Central memory CD4-positive, alpha-beta T cell (primary cell): ENCODE measurements around the gene CLEC16A.
"Not testable (repeated sequence)": the region's sequence is repeated elsewhere in the genome, so short reads cannot be mapped to it uniquely, and the experiment has no call there.

Experiments used
- DNase-seq: peaks from one replicate; pipeline ENCODE4 v3.0.0; 2022

CLEC16A gene

GRCh38 chr16:10926094-10926493, 18.3 kb upstream of the CLEC16A start:
- DNase-seq: no peak

- no peak for DNase-seq
Observed at GRCh38 chr16:10926867-10927266, 17.5 kb upstream of the CLEC16A start.

DNA sequence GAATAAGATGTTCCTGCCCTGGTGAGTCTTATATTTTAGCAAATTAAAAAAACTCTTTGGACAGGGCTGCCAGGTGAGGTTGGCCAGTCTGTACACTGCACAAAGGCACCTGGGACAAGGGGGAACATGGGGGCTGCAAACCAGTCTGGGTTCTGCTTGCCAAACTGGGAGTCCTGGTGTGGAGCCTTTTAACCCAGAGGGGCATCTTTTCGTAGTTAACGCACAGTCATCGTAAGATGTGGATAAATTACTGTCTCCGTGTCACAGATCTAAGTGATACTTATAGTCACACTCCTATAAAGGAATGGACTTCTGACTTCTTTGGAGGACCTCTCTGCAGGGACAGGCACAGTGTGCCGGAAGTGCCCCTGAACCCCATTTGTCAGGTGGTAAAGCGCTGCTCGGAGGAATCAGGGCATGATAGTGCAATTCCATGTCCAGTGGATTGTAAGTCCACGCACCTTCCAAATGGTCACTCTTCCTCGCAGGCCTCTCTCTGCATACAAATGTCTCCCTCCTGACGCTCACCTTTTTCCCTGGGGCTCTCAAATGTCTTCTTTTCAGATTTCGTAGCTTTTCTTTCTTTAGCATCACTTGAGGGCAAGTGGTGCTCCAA, 16.8 kb upstream of the CLEC16A start:
- no peak for DNase-seq

- DNase-seq: not testable (repeated sequence)
Observed at GRCh38 chr16:10929097-10929496, 15.3 kb upstream of the CLEC16A start.

GRCh38 chr16:10929853-10930754, 14.3 kb upstream of the CLEC16A start:
- DNase-seq: no peak

DNA sequence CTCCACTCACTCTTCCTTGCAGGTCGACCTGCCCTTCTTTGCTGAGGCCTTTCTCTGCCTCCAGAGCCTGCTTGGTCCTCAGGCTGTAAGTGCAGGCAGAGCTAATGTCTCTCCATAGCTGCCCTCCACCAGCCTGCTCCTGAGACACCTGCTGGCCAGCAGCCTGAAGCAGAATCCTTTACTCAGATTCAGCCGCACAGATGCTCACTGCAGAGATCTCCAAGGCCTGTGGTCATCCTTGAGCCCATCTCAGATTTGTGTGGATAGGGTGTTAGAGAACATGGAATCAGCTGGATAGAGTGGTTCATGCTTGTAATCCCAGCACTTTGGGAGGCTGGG, 13.6 kb upstream of the CLEC16A start:
- DNase-seq: no peak

DNA sequence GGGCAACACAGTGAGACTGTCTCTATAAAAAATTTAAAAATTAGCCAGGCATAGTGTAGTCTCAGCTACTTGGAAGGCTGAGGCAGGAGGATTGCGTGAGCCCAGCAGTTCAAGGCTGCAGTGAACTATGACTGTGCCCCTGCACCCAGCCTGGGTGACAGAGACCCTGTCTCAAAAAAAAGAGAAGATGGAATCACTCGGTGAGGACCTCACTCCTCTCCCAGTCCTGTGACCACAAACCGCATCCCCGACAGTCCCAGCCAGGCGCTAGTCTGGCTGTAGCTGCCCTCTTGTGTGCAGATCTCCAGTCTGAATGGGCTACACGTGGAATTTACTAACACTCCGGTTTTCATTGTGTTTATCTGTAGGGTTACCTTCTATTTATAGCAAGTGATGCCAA, 13.2 kb upstream of the CLEC16A start:
- DNase-seq: no peak

DNA sequence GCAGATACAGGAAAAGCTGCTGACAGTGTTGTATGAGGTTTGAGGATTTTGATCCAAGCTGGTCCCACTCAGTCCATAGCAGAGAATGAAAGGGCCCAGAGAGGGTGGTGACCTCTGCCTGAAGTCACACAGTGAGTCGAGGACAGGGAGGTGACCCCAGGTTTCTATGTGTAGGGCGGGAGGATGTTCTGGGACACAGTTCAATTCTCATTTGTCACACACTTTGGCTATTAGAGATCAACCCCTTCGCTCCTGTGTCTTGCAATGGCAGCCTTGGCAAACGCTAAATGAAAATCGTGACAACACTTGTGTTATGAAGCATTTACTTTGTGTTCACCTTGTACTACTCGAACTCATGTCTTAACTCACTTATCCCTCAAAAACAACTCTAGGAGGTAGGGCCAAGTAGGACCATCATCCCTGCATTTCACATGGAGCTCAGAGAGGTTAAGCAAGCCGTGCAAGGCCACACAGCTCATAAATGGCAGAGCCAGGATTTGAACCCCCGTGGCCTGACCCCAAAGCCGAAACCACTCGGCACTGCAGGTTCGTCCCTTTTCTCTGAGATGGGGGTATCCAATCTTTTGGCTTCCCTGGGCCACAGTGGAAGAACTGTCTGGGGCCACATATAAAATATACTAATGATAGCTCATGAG, 12.3 kb upstream of the CLEC16A start:
- DNase-seq: no peak

- no peak for DNase-seq
Observed at GRCh38 chr16:10932959-10933710, 11.2 kb upstream of the CLEC16A start.

- no peak for DNase-seq
Observed at GRCh38 chr16:10933865-10934264, 10.5 kb upstream of the CLEC16A start.

DNA sequence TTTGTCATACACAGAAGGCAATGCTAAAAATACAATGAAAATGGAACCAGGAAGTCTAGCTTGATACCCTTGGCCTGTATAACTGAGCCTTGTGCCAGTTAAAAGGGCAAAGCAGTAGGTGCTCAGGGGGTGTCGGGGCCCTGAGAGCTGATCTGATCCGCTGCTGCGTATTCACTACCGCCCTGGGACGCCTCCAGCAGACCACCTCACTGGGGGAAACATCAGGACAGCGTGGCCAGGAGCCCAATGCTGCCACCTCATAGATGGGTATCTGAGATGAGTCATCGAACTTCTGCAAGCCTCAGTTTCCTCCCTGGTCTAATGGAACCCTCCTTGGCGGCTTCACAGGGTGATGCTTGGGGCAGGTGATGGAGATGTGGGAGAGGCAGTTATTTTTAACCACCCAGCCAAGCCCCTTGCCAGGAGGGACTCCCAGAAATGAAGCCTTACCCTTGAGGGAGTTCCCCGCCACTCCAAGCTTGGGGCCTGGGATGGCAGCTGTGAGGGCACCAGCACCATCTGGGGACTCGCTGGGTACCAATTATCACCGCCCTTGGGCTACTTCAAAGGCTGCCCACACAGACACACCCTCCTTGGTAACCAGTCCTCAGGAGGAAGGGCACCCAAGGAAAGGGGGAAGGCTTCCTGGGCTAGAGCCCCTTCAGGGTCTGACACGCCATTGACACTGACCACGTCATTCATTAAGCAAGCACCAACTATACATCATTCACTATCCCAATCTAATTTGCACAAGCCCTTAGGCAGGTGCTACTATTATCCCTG, 9.8 kb upstream of the CLEC16A start:
- no peak for DNase-seq

DNA sequence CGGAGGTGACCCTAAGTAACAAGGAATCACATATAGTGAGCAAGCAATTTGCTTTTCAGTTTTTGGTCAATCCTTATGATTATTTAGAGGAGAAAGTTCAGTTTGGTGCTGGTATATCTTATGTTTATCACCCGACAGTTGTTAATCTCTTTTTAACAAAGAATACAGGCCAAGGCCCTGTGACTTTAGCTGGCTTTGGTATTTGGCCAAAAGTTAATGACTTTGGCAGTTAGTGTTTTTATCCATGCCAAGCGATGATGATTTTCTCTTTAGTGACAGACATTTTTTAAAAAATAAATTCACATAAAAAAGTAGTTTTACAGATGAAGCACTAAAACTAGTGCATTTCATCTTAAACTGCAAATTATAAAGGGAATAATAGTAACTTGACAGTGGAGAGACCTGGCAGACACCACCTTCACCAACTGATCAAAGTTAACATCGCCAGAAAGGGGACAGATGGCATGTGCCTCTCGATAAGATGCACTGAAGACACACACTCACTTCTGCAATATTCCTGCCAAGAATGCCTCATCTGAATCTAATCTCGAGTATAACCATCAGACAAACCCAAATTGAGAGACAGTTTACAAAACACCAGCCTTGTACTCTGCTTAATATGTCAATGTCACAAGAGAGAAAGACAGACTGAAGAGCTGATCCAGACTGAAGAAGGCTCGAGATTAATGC, 9.0 kb upstream of the CLEC16A start:
- no peak for DNase-seq

GRCh38 chr16:10936272-10936984, 7.9 kb upstream of the CLEC16A start:
- DNase-seq: no peak

DNA sequence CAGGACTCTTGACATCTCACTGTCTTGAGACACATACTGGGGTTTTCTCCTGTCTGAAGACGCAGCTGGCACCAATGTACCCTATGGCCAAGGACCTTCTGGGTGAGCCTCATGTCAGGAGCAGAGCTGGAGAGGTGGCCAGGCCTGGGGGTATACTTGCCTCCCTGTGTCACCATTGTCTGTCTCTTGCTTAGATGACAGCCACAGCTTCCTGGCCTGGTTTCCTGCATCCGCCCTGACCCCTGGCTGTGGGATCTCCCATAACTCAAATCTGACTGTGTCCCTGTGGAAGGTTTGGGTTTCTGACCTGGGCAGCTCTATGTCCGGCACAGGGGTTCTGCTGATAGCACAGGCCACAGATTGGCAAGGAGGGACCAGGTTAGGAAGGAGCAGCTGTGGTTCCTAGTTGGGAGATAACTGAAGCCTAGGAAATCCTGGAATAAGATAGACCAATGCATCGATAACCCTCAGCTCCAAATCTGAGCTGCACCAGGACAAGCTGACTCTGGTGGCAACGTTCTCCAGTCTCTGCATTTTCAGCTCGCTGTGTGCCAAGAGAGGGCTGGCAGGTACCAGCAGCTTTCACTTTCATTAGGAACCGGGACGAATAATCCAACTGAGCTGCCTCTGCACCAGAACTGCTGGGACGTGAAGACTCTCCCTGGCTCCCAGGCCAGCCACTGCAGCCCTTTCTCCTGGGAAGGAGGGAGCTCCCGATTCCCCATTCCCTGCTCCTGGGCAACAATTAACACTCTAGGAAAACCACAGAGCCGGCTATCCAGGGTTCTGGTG, 7.1 kb upstream of the CLEC16A start:
- DNase-seq: no peak

- DNase-seq: no peak
Observed at GRCh38 chr16:10938321-10938720, 6.0 kb upstream of the CLEC16A start.

GRCh38 chr16:10938796-10939648, 5.3 kb upstream of the CLEC16A start:
- DNase-seq: no peak

- no peak for DNase-seq
Observed at GRCh38 chr16:10939649-10940234, 4.6 kb upstream of the CLEC16A start.

DNA sequence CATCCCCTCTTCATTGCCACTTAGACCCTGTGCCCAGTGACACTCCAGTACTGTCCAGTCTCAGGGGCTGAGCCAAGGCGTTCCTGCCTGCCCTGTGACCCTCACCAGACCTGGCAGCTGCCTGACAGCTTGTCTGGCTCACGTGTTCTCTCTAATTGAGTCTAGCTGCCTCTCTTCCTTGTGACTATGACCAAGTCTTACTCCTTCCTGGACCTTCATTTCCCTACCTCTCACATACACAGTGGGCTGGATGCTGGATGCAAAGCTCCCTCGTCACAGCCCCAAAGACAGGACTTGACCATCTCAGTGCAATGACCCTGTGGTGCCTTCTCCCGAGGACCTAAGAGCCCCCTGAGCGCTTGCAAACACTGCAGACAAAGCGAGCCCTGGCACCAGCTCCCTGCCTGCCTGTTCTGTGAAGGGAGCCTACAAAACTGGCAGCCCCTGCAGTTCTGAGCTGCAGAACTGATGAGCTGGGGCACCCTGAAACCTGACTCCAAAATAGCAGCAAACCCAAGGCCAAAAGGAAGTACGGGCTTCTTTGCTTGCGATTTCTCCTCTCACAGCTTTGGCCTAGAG, 3.8 kb upstream of the CLEC16A start:
- no peak for DNase-seq
